Measurements from ENCODE around the gene ST6GALNAC2. TPM values are rescaled to one million over a fixed set of nuclear protein-coding genes. Genes with fewer than 3 reads are reported as not detected.
"Not testable (repeated sequence)": the region's sequence is repeated elsewhere in the genome, so short reads cannot be mapped to it uniquely, and the experiment has no call there.

The ST6GALNAC2 gene
- total RNA-seq, 4 donors from 2014 or later = 8.7 to 17.8 (median 13.3) TPM

DNA sequence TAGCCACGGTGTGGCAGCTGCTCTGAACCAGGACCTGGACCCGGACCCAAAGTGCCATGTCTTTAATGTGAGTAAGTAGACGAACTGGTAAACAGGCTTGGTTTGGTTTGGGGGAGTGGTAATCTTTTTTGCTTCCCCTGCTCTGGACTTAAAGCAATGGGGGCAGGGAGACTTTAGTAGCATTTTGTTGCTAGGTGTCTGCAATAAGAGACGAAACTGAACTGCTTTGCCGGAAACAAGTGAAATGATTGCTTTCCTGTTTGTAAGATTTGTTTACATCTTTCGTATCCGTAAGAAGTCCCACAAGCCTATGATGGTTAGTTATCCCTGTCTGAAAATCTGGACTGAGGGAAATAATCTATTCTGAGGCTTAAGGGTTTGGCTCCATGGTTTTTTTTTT is 24.3 kb downstream of the ST6GALNAC2 start:
- intact Hi-C loops (cut with DNase I) = no loop called here
- peaks cover 45 to 59% (median 57%) of the 10 kb centered on the region in 4 donors for H3K4me1 ChIP-seq
- H3K27ac ChIP-seq (replicated peaks in 1 of 4) = peak overlapping the region; percentile 8 to 60 (median 42)
- no peak overlapping the region for H3K4me3 ChIP-seq
- no peaks in the 10 kb centered on the region for H3K27me3 ChIP-seq
- H3K36me3 ChIP-seq = peaks cover 0 to 62% (median 34%) of the 10 kb centered on the region in 4 donors
- DNase-seq (ENCODE audit: extremely low spot score) = no peak
- 75% methylated on average over 7 of the region's 7 CpGs for WGBS
- TF ChIP-seq EP300 (IDR thresholded peaks at IDR 0.05) = no peak
- no peak for TF ChIP-seq POLR2AphosphoS5 (IDR thresholded peaks at IDR 0.05)
- no peak for TF ChIP-seq POLR2A (IDR thresholded peaks at IDR 0.05; ENCODE audit: low read depth)
- TF ChIP-seq, protein P1, sequence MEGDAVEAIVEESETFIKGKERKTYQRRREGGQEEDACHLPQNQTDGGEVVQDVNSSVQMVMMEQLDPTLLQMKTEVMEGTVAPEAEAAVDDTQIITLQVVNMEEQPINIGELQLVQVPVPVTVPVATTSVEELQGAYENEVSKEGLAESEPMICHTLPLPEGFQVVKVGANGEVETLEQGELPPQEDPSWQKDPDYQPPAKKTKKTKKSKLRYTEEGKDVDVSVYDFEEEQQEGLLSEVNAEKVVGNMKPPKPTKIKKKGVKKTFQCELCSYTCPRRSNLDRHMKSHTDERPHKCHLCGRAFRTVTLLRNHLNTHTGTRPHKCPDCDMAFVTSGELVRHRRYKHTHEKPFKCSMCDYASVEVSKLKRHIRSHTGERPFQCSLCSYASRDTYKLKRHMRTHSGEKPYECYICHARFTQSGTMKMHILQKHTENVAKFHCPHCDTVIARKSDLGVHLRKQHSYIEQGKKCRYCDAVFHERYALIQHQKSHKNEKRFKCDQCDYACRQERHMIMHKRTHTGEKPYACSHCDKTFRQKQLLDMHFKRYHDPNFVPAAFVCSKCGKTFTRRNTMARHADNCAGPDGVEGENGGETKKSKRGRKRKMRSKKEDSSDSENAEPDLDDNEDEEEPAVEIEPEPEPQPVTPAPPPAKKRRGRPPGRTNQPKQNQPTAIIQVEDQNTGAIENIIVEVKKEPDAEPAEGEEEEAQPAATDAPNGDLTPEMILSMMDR (IDR thresholded peaks at IDR 0.05) = no peak
- no peaks in the 10 kb centered on the region for H3K9me3 ChIP-seq

DNA sequence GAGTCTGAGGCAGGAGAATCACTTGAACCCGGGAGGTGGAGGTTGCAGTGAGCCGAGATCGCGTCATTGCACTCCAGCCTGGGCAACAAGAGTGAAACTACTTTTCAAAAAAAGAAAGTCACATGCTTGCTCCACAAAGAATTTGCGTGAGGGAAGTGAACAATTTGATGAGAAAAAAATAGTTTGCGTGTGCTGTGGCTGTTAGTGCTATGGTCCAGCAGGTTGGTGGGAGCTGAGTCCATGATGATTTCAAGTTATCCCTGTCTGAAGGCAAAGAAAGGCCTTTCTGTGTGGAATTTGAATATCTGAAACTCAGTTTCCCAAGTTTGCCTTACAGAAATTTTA is 24.8 kb downstream of the ST6GALNAC2 start:
- Histone ChIP-seq H3K27ac (replicated peaks in 1 of 4) (peak overlapping the region; percentile 8 to 60 (median 42)), H3K27me3 (no peaks in the 10 kb centered on the region), H3K4me1 (peaks cover 46 to 64% (median 57%) of the 10 kb centered on the region in 4 donors), H3K9me3 (no peaks in the 10 kb centered on the region), H3K4me3 (no peak overlapping the region), H3K36me3 (peaks cover 0 to 58% (median 30%) of the 10 kb centered on the region in 4 donors)
- WGBS = 72% methylated on average over 6 of the region's 6 CpGs
- no peak for DNase-seq (ENCODE audit: extremely low spot score)
- TF ChIP-seq EP300 (IDR thresholded peaks at IDR 0.05) = no peak
- TF ChIP-seq, protein P1 (IDR thresholded peaks at IDR 0.05) = no peak
- no peak for TF ChIP-seq POLR2AphosphoS5 (IDR thresholded peaks at IDR 0.05)
- no peak for TF ChIP-seq POLR2A (IDR thresholded peaks at IDR 0.05; ENCODE audit: low read depth)
- intact Hi-C loops (cut with DNase I) = no loop called here

DNA sequence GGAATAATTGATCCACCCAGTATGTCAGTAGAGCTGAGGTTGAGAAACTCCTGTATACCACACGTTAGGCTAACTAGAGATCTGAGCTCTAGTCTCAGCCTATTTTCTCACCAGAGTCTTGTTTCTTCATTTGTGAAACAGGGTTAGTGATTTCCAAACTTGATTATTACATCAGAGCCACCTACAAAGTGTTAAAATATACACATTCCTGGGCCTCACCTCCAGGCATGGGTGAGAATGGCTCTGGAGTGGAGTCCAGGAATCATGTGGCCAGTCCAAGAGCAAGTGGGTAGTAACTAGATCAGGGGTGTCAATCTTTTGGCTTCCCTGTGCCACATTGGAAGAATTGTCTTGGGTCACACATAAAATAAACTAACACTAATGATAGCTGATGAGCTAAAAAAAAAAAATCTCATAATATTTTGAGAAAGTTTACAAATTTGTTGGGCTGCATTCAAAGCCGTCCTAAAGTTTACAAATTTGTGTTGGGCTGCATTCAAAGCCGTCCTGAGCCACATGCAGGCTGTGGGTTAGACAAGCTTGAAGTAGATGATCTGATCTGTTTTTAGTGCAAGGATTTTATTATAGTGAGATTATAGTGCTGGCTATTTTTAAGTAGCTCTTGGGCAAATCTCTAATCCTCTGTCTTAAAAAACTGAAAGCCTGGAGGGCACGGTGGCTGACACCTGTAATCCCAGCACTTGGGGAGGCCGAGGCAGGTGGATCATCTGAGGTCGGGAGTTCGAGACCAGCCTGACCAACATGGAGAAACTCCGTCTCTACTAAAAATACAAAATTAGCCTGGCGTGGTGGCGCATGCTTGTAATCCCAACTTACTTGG is 25.4 kb downstream of the ST6GALNAC2 start:
- H3K27ac ChIP-seq (replicated peaks in 1 of 4) = peak overlapping the region; percentile 22 to 86 (median 70)
- no peak overlapping the region for H3K4me3 ChIP-seq

DNA sequence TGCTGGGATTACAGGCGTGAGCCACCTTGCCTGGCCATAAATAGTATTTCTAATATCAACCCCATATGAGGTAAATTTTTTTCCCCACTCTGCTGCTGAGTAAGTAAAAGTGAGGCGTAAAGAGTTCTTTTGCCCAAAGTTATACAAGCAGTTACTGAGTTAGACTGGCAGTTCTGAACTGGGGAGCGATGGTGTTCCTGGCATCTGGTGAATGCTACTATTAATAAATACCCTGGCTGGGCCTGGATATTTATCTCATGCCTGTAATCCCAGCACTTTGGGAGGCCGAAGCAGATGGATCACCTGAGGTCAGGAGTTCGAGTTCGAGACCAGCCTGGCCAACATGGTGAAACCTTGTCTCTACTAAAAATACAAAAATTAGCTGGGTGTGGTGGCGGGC is 26.2 kb downstream of the ST6GALNAC2 start:
- Histone ChIP-seq H3K36me3 (peaks cover 0 to 44% (median 17%) of the 10 kb centered on the region in 4 donors), H3K4me1 (peaks cover 47 to 65% (median 57%) of the 10 kb centered on the region in 4 donors), H3K4me3 (peak overlapping the region in 2 of 4 donors; percentile 64 to 75), H3K27ac (replicated peaks in 1 of 4) (peak overlapping the region; percentile 21 to 86 (median 84))
- intact Hi-C loops (cut with DNase I) = loop anchor here (5.0 to 10.0 kb wide), 3 partner anchors 37 to 155 kb away; partner anchors contain the start of gene MXRA7
- not testable (repeated sequence) for H3K9me3 ChIP-seq; H3K27me3 ChIP-seq; DNase-seq (ENCODE audit: extremely low spot score)
- 76% methylated on average over 7 of the region's 7 CpGs for WGBS

More for the DNA sequence above, 25.4 kb downstream of the ST6GALNAC2 start:
- no peak for TF ChIP-seq POLR2AphosphoS5 (IDR thresholded peaks at IDR 0.05)
- no peak for TF ChIP-seq EP300 (IDR thresholded peaks at IDR 0.05)
- TF ChIP-seq, protein P1 (IDR thresholded peaks at IDR 0.05) = no peak
- no peak for TF ChIP-seq POLR2A (IDR thresholded peaks at IDR 0.05; ENCODE audit: low read depth)
- intact Hi-C loops (cut with DNase I) = no loop called here
- Histone ChIP-seq H3K4me1 (peaks cover 46 to 65% (median 57%) of the 10 kb centered on the region in 4 donors), H3K9me3 (no peaks in the 10 kb centered on the region), H3K27me3 (no peaks in the 10 kb centered on the region), H3K36me3 (peaks cover 0 to 52% (median 24%) of the 10 kb centered on the region in 4 donors)
- DNase-seq (ENCODE audit: extremely low spot score) = no peak
- 86% methylated on average over 10 of the region's 10 CpGs for WGBS

Data from esophagus muscularis mucosa (tissue), 4 donors.